Measurements from ENCODE around the gene CD200R1.

CD200R1 gene

DNA sequence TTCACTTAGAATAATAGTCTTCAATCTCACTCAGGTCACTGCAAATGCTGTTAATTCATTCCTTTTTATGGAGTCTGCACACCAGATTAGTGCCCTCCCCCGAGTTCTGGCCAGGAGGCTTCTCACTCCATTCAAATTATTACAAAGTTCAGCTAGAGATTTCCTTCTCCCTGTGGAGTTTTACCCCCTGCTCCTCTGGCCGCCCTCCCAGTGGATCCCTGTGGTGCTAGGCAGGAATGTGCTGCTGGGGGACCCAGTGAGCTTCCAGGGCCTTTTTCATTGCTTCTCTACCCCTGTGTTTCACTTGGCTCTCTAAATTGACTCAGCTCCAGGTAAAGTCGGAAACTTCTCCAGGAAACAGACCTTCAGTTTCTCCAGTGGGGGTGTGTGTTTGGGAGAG is 85.5 kb downstream of the CD200R1 start:
- no peak overlapping the region for H3K9ac ChIP-seq
- no peak overlapping the region for H3K27ac ChIP-seq
- no peak overlapping the region for H3K4me3 ChIP-seq (IDR thresholded peaks at IDR 0.05; ENCODE audit: insufficient read depth, low read depth, low read length)
- H3K79me2 ChIP-seq (ENCODE audit: insufficient read depth, low read depth), result no peaks in the 10 kb centered on the region
- H3K27me3 ChIP-seq (ENCODE audit: insufficient read depth, low read depth), result no peaks in the 10 kb centered on the region
- H3K36me3 ChIP-seq (ENCODE audit: insufficient read depth), result no peaks in the 10 kb centered on the region
- no peak overlapping the region for H3K4me2 ChIP-seq
- TF ChIP-seq, protein P1, sequence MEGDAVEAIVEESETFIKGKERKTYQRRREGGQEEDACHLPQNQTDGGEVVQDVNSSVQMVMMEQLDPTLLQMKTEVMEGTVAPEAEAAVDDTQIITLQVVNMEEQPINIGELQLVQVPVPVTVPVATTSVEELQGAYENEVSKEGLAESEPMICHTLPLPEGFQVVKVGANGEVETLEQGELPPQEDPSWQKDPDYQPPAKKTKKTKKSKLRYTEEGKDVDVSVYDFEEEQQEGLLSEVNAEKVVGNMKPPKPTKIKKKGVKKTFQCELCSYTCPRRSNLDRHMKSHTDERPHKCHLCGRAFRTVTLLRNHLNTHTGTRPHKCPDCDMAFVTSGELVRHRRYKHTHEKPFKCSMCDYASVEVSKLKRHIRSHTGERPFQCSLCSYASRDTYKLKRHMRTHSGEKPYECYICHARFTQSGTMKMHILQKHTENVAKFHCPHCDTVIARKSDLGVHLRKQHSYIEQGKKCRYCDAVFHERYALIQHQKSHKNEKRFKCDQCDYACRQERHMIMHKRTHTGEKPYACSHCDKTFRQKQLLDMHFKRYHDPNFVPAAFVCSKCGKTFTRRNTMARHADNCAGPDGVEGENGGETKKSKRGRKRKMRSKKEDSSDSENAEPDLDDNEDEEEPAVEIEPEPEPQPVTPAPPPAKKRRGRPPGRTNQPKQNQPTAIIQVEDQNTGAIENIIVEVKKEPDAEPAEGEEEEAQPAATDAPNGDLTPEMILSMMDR (conservative IDR thresholded peaks at IDR 0.05; ENCODE audit: low read depth, low read length), result no peak
- H2AFZ ChIP-seq (ENCODE audit: low read depth), result no peak overlapping the region
- no peaks in the 10 kb centered on the region for H3K4me1 ChIP-seq (ENCODE audit: low read depth, poor library complexity, severe bottlenecking)
- no peaks in the 10 kb centered on the region for H4K20me1 ChIP-seq (ENCODE audit: insufficient read depth)

DNA sequence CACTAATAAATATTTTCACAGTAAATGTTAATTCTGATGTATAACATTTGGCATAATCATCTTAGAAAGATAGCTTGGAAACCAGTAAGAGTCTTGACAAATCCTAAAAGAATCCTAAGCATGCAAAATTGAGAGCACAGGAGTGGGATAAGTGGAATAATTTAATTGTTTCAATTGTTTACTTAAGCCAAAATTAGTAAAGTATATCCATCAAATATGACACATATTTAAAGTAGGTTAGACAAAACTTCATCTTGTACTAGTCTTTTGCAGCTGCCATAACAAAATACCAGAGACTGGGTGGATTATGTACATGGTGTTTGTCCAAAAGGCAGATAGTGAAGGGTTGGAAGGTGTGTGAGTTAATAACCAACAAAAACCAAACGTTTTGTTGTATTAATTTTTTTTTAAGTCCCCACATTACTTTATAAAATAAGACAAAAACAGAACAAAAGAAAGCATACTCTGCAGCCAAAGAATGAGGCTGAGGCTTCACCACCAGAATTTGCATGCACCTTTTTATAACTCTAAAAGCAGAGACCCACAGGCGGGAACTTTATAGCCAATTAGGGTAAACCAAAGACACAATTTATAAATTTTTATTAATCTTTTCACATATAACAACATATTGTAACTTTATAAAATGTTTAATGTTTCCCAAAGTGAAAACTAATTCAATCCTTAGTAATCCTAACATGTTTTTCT is 86.4 kb downstream of the CD200R1 start:
- no peaks in the 10 kb centered on the region for H3K27me3 ChIP-seq (ENCODE audit: insufficient read depth, low read depth)
- no peak overlapping the region for H3K4me2 ChIP-seq
- no peaks in the 10 kb centered on the region for H3K4me1 ChIP-seq (ENCODE audit: low read depth, poor library complexity, severe bottlenecking)
- TF ChIP-seq, protein P1 (conservative IDR thresholded peaks at IDR 0.05; ENCODE audit: low read depth, low read length), result no peak
- H3K4me3 ChIP-seq (IDR thresholded peaks at IDR 0.05; ENCODE audit: insufficient read depth, low read depth, low read length), result no peak overlapping the region
- no peak overlapping the region for H2AFZ ChIP-seq (ENCODE audit: low read depth)
- no peak overlapping the region for H3K9ac ChIP-seq
- no peaks in the 10 kb centered on the region for H4K20me1 ChIP-seq (ENCODE audit: insufficient read depth)
- H3K27ac ChIP-seq, result no peak overlapping the region
- H3K79me2 ChIP-seq (ENCODE audit: insufficient read depth, low read depth), result no peaks in the 10 kb centered on the region
- H3K36me3 ChIP-seq (ENCODE audit: insufficient read depth), result no peaks in the 10 kb centered on the region

DNA sequence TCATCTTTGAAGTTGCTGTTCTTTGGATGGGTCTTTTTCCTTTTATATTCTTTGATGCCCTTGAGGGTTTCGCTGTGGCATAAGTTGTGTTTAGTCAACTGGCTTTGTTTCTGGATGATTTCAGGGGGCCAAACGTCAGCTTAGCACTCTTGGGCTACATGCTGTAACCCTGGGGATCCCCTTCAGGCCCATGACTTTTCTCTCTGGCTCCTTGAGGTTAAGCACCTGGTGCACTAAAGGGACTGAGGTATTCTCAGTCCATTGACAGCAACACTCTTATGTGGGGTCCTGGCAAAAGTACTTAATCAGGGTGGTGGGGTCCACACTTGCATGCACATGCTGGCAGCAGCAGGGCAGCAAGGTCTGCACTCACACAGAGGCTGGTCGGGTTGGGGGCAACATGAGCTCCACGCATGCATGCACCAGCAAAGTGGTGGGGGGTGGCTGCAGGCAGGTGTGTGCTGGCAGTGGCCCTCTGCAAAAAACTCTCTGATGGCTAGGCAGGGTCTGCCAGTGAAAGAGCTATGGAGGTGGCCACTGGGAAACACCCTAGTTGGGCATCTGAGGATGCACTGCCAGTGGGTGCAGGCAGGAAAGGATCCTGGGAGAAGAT is 90.1 kb downstream of the CD200R1 start:
- H3K4me1 ChIP-seq (ENCODE audit: low read depth, poor library complexity, severe bottlenecking), result peaks cover 5% of the 10 kb centered on the region
- H3K4me3 ChIP-seq (IDR thresholded peaks at IDR 0.05; ENCODE audit: insufficient read depth, low read depth, low read length), result no peak overlapping the region
- H3K79me2 ChIP-seq (ENCODE audit: insufficient read depth, low read depth), result no peaks in the 10 kb centered on the region
- no peak overlapping the region for H3K27ac ChIP-seq
- H3K36me3 ChIP-seq (ENCODE audit: insufficient read depth), result no peaks in the 10 kb centered on the region
- H2AFZ ChIP-seq (ENCODE audit: low read depth), result no peak overlapping the region
- TF ChIP-seq, protein P1 (conservative IDR thresholded peaks at IDR 0.05; ENCODE audit: low read depth, low read length), result no peak
- no peaks in the 10 kb centered on the region for H3K27me3 ChIP-seq (ENCODE audit: insufficient read depth, low read depth)
- no peak overlapping the region for H3K9ac ChIP-seq
- H4K20me1 ChIP-seq (ENCODE audit: insufficient read depth), result no peaks in the 10 kb centered on the region
- no peak overlapping the region for H3K4me2 ChIP-seq

DNA sequence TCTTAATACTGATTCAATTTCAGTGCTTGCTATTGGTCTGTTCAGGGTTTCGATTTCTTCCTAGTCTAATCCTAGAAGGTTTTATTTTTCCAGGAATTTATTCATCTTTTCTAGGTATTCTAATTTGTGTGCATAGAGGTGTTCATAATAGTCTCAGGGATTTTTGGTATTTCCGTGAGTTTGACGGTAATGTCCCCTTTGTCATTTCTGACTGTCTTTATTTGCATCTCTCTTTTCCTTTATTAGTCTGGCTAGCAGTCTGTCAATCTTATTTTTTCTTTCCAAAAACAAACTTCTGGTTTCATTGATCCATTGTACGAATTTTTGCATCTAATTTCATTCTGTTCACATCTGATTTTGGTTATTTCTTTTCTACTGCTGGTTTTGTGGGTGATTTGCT is 93.0 kb downstream of the CD200R1 start:
- no peak overlapping the region for H3K9ac ChIP-seq
- no peaks in the 10 kb centered on the region for H4K20me1 ChIP-seq (ENCODE audit: insufficient read depth)
- H3K4me3 ChIP-seq (IDR thresholded peaks at IDR 0.05; ENCODE audit: insufficient read depth, low read depth, low read length), result no peak overlapping the region
- no peaks in the 10 kb centered on the region for H3K36me3 ChIP-seq (ENCODE audit: insufficient read depth)
- H3K4me1 ChIP-seq (ENCODE audit: low read depth, poor library complexity, severe bottlenecking), result peaks cover 7% of the 10 kb centered on the region
- H3K27ac ChIP-seq, result no peak overlapping the region
- H3K27me3 ChIP-seq (ENCODE audit: insufficient read depth, low read depth), result no peaks in the 10 kb centered on the region
- H3K79me2 ChIP-seq (ENCODE audit: insufficient read depth, low read depth), result no peaks in the 10 kb centered on the region
- no peak overlapping the region for H2AFZ ChIP-seq (ENCODE audit: low read depth)
- H3K4me2 ChIP-seq, result no peak overlapping the region
- TF ChIP-seq, protein P1 (conservative IDR thresholded peaks at IDR 0.05; ENCODE audit: low read depth, low read length), result no peak

All from KMS-11 (cell line).